Omental fat pad (tissue), 4 donors: Measurements from ENCODE around the gene UNC5A. TPM values are rescaled to one million over a fixed set of nuclear protein-coding genes. Genes with fewer than 3 reads are reported as not detected.

Experiments
- ATAC-seq: fragments of 150-250 bp; one replicate; pipeline ENCODE4 v1.9.1; 2016; ENCODE audit warnings: mild to moderate bottlenecking, moderate library complexity; ENCODE audit not compliant: low FRiP score
- DNase-seq: peaks from one replicate; pipeline ENCODE4 v3.0.0-alpha.2; 2019; ENCODE audit warnings: low spot score
- CTCF ChIP-seq, 3 donors: fragments of 450-650 bp; IDR thresholded peaks; one replicate each; pipeline ENCODE4 v1.5.1; 2016 to 2017; ENCODE audit warnings: antibody characterized with exemption in 3 of 3, mild to moderate bottlenecking in 3 of 3, moderate library complexity in 2 of 3
- total RNA-seq, 4 donors: library from RNA; depleted of rRNA; stranded (reverse); fragments of >200 nt; gene quantifications; one replicate each; pipeline ENCODE4 v1.1.0, GENCODE V29; 2016

UNC5A gene
- total RNA-seq, 4 donors from 2014 or later = 0.12 to 0.75 (median 0.28) TPM; not detected in 1

GRCh38 chr5:176844706-176845391 lies 34.5 kb downstream of the UNC5A start:
- DNase-seq (no peak), ATAC-seq (no peak)
- no peak for TF ChIP-seq CTCF (IDR thresholded peaks at IDR 0.05)

GRCh38 chr5:176845392-176845713 lies 35.0 kb downstream of the UNC5A start:
- no peak for TF ChIP-seq CTCF (IDR thresholded peaks at IDR 0.05)
- DNase-seq (no peak), ATAC-seq (no peak)

- ATAC-seq (peak; percentile 29), DNase-seq (no peak)
- TF ChIP-seq CTCF (IDR thresholded peaks at IDR 0.05) = no peak
Observed at GRCh38 chr5:176846335-176847140, 36.2 kb downstream of the UNC5A start.

GRCh38 chr5:176847148-176847547 lies 36.8 kb downstream of the UNC5A start:
- no peak for ATAC-seq
- TF ChIP-seq CTCF (IDR thresholded peaks at IDR 0.05) = no peak
- no peak for DNase-seq

GRCh38 chr5:176847726-176848290 lies 37.4 kb downstream of the UNC5A start:
- ATAC-seq (no peak), DNase-seq (no peak)
- TF ChIP-seq CTCF (IDR thresholded peaks at IDR 0.05) = no peak

- no peak for DNase-seq
- no peak for ATAC-seq
- no peak for TF ChIP-seq CTCF (IDR thresholded peaks at IDR 0.05)
Observed at GRCh38 chr5:176848651-176849050, 38.3 kb downstream of the UNC5A start.
